Fibroblast of mammary gland (primary cell): ENCODE results near the gene KCNJ9.

Experiments used
- DNase-seq: peaks from one replicate; pipeline ENCODE4 v3.0.0-alpha.2; 2010; ENCODE audit warnings: low read depth
- H3K4me3 ChIP-seq: 2 replicates; pipeline ENCODE4 v1.5.1; 2011; ENCODE audit warnings: low read depth, mild to moderate bottlenecking, low read length, moderate library complexity; ENCODE audit not compliant: control insufficient read depth
- CTCF ChIP-seq: conservative IDR thresholded peaks from 2 replicates; pipeline ENCODE4 v1.5.1; 2011; ENCODE audit warnings: low read depth, low read length, inconsistent platforms; ENCODE audit not compliant: control insufficient read depth, insufficient read depth

KCNJ9 gene

DNA sequence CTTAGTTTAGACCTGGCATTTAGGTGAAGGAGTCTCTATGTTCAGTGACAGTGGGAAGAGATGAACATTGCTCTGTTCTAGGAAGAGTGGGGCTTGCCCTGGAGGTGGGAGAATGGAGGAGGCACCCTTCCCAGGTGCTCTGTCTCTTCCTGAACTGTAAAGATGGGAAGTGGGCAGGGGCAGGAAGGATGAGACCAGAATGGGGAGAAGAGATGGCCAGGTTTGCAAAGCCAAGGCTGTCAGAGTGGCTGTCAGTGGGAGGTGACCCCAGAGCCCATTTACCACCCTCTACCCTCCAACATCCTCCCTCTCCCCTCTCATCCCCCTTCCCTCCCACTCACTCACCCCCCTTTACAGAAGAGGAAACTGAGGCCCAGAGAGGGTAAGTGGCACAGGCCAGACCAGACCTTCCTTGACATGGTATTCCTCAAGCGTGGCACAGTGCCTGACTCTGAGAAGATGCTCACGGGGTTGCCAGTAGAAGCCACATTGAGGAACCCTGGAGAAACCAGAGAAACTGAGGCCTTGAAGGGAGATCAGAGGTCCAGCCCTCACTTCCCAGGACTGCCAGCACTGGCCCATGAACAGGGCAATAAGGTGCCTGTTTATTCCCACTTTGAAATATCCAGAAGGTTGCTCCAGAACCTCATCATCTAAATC is 18.5 kb downstream of the KCNJ9 start:
- no peak for DNase-seq
- H3K4me3 ChIP-seq: no peak overlapping the region

DNA sequence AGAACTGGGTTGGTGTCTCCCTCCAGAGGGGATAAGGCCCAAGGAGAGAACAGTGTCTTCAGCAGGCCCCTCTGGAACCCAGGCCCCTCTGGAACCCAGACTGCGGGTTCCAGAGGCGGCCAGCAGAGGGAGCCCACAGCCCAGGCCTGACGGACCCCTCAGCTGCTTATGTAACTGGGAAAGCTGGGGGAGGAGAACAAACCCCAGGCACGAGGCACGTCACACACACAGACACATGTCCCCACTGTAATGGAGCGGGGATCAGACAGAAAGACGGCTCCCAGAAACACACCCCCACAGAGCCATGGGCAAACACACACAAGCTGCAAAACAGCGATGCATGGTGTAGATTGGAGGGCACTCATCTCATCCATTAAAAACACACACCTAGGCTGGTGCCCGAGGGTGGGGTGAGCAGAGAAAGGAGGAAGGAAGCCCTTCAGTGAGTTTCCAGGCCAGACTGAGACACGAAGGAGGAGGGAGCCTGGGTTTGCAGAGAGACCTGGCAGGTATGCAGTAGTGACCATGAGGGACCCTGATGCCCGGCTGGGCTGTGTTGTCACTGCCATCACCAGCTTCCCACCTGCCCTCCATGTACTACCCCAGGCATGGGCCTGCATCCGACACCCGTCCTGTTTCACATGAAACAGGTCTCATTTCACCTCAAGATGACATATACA is 19.8 kb downstream of the KCNJ9 start:
- no peak overlapping the region for H3K4me3 ChIP-seq
- peak; percentile 63 for DNase-seq
- TF ChIP-seq CTCF: peak; percentile 89

More for the DNA sequence above, 18.5 kb downstream of the KCNJ9 start:
- TF ChIP-seq CTCF: no peak

- no peak for TF ChIP-seq CTCF
- no peak for DNase-seq
- no peak overlapping the region for H3K4me3 ChIP-seq
Measured at GRCh38 chr1:160101717-160102522, 20.6 kb downstream of the KCNJ9 start.

- H3K4me3 ChIP-seq: no peak overlapping the region
- DNase-seq: no peak
- no peak for TF ChIP-seq CTCF
Measured at GRCh38 chr1:160103658-160104408, 22.5 kb downstream of the KCNJ9 start.

- no peak overlapping the region for H3K4me3 ChIP-seq
- DNase-seq: no peak
- no peak for TF ChIP-seq CTCF
Measured at GRCh38 chr1:160104486-160104885, 23.1 kb downstream of the KCNJ9 start.

DNA sequence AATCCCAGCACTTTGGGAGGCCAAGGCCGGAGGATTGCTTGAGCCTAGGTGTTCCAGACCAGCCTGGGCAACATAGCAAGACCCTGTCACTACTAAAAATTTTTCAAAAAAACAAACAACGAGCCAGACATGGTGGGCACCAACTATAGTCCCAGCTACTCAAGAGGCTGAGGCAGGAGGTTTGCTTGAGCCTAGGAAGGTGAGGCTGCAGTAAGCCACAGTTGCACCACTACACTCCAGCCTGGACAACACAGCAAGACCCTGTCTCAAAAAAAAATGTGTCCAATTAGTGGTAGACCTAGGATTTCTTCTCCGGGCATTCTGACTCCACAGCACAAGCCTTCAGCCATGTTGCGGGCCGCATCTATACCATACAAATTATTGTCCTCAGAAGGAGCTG is 23.8 kb downstream of the KCNJ9 start:
- H3K4me3 ChIP-seq: no peak overlapping the region
- no peak for DNase-seq
- TF ChIP-seq CTCF: no peak
